HepG2 (cell line): ENCODE data around the gene SLC36A1. TPM values are rescaled to one million over a fixed set of nuclear protein-coding genes. Genes with fewer than 3 reads are reported as not detected.

ENCODE experiments used
- ATAC-seq: fragments of 200-7000 bp; cut with Tn5 transposase; 3 replicates; pipeline ENCODE4 v1.9.1; 2020; ENCODE audit warnings: mild to moderate bottlenecking, moderate library complexity
- BruUV-seq: library from RNA; stranded (reverse); fragments of 400-500 nt; replicated peaks from 2 replicates; lab custom pipeline; 2021; lab: Mats Ljungman, UMichigan
- CTCF ChIA-PET: fragments of 300-600 bp; formaldehyde crosslinking; extraction: SDS; loops from one replicate; lab custom pipeline; 2021; ENCODE audit warnings: low total read pairs, inconsistent platforms, low intra/inter-chr PET ratio; lab: Yijun Ruan, JAX
- POLR2A ChIA-PET: fragments of 350-600 bp; sonication (Branson Sonifier 250); formaldehyde crosslinking; loops from one replicate; lab custom pipeline; 2020; ENCODE audit warnings: antibody characterized with exemption, inconsistent platforms; lab: Yijun Ruan, JAX
- DNase-seq: peaks from one replicate; pipeline ENCODE4 v3.0.0-alpha.2; 2015; ENCODE audit warnings: low spot score
- FAIRE-seq: peaks from 3 replicates; lab custom pipeline; 2011; peaks lifted over from hg19 to GRCh38; lab: Jason Lieb, UNC
- H2AFZ ChIP-seq: one replicate; pipeline ENCODE4 v1.6.1; 2011; ENCODE audit warnings: low read length, inconsistent platforms
- H3K27ac ChIP-seq: fragments of 300-600 bp; 3 replicates; pipeline ENCODE4 v1.8.0; 2011; ENCODE audit warnings: mixed run types, mild to moderate bottlenecking, mixed read lengths, low read length, inconsistent platforms; ENCODE audit not compliant: insufficient read depth; ENCODE audit errors: extremely low read length
- H3K27me3 ChIP-seq, 2 experiments: fragments of 200-600 bp in 1 of 2; 2 replicates in 1 of 2; 3 replicates in 1 of 2; pipeline versions ENCODE4 v1.6.0 to v1.8.0; 2011; ENCODE audit warnings: low read length in 2 of 2, mild to moderate bottlenecking in 2 of 2, moderate library complexity in 2 of 2, inconsistent platforms in 1 of 2; ENCODE audit not compliant: insufficient read depth in 2 of 2, control insufficient read depth in 1 of 2
- H3K36me3 ChIP-seq, 2 experiments: fragments of 200-600 bp in 1 of 2; replicated peaks in 1 of 2; 2 replicates in 1 of 2; 3 replicates in 1 of 2; pipeline versions ENCODE4 v1.5.1 to v1.8.0; 2011; ENCODE audit warnings: low read length in 2 of 2, inconsistent platforms in 1 of 2; ENCODE audit not compliant: insufficient read depth in 2 of 2, control insufficient read depth in 1 of 2
- H3K4me1 ChIP-seq: 2 replicates; pipeline ENCODE4 v1.5.1; 2012; ENCODE audit warnings: low read length, inconsistent platforms; ENCODE audit not compliant: insufficient read depth
- H3K4me2 ChIP-seq: 2 replicates; pipeline ENCODE4 v1.6.0; 2011; ENCODE audit warnings: low read depth, low read length, inconsistent platforms
- H3K4me3 ChIP-seq, 3 experiments: fragments of 200-600 bp in 1 of 3; sonication (generic), shearing (Covaris generic) in 1 of 3; replicated peaks in 1 of 3; 2 replicates each; pipeline ENCODE4 v1.5.1; 2011 to 2016; ENCODE audit warnings: low read length in 3 of 3, inconsistent platforms in 2 of 3, low read depth in 2 of 3, mild to moderate bottlenecking in 2 of 3, control low read depth in 1 of 3, mixed read lengths in 1 of 3; ENCODE audit not compliant: insufficient read depth in 1 of 3
- H3K79me2 ChIP-seq: one replicate; pipeline ENCODE4 v1.6.1; 2011; ENCODE audit warnings: low read length, inconsistent platforms; ENCODE audit not compliant: insufficient read depth
- H3K9ac ChIP-seq: 2 replicates; pipeline ENCODE4 v1.6.0; 2011; ENCODE audit warnings: mild to moderate bottlenecking, low read depth, low read length, inconsistent platforms; ENCODE audit not compliant: insufficient read depth
- H3K9me3 ChIP-seq: 2 replicates; pipeline ENCODE4 v1.5.1; 2012; ENCODE audit warnings: mild to moderate bottlenecking, low read length
- H4K20me1 ChIP-seq: 2 replicates; pipeline ENCODE4 v1.6.0; 2011; ENCODE audit warnings: inconsistent platforms, mild to moderate bottlenecking, low read length, moderate library complexity; ENCODE audit not compliant: insufficient read depth
- CTCF ChIP-seq: sonication (generic); formaldehyde crosslinking; IDR thresholded peaks from 2 replicates; pipeline ENCODE4 v1.5.0; 2020; ENCODE audit warnings: mild to moderate bottlenecking, missing genetic modification reagents, moderate library complexity
- NAIF1 ChIP-seq: sonication (generic); formaldehyde crosslinking; IDR thresholded peaks from 2 replicates; pipeline ENCODE4 v1.5.0; 2020; ENCODE audit warnings: mild to moderate bottlenecking, missing genetic modification reagents, borderline replicate concordance
- RAD21 ChIP-seq: fragments of 450-650 bp; formaldehyde crosslinking; IDR thresholded peaks from 2 replicates; pipeline ENCODE4 v1.5.0; 2020; ENCODE audit warnings: mild to moderate bottlenecking
- SMC3 ChIP-seq: IDR thresholded peaks from 2 replicates; pipeline ENCODE4 v1.6.1; 2011; ENCODE audit warnings: low read length, improper control_type of control experiment
- SRY ChIP-seq: sonication (generic); formaldehyde crosslinking; IDR thresholded peaks from 2 replicates; pipeline ENCODE4 v1.8.0; 2022; ENCODE audit warnings: mild to moderate bottlenecking, missing genetic modification reagents
- STAG1 ChIP-seq: sonication (generic); formaldehyde crosslinking; IDR thresholded peaks from 2 replicates; pipeline ENCODE4 v1.4.0; 2020; ENCODE audit warnings: missing genetic modification reagents
- WGBS: methylation state at CpG from one replicate; pipeline ENCODE4 v1.1.6; 2017; ENCODE audit warnings: low lambda C conversion rate; 5-methylcytosine and 5-hydroxymethylcytosine counted together
- in situ Hi-C: cut with HindIII; loops from 2 replicates; pipeline ENCODE4 v1.10.0; 2017; ENCODE audit warnings: low pct_unique_long_range_greater_than_20kb; ENCODE audit not compliant: extremely low pct_ligation_motif_present
- intact Hi-C: fragments of 100-400 bp; cut with micrococcal nuclease; formaldehyde crosslinking; loops from one replicate; pipeline ENCODE4 v1.10.0; 2022; ENCODE audit not compliant: unreplicated experiment
- polyA plus RNA-seq, 8 experiments: library from polyadenylated mRNA; depleted of rRNA in 3 of 8; stranded (reverse) in 7 of 8; unstranded in 1 of 8; fragments of >200 nt; fragmentation: Illumina TruSeq in 4 of 8; extraction: Trizol in 4 of 8; gene quantifications; 2 replicates each; pipeline versions ENCODE4 v1.2.1 to v1.2.3, GENCODE V29; 2011 to 2016; ENCODE audit warnings: low read depth in 4 of 8, missing spikeins in 1 of 8, mixed read lengths in 1 of 8; ENCODE audit not compliant: insufficient read depth in 1 of 8
- total RNA-seq, 5 experiments: library from RNA; depleted of rRNA; stranded (reverse); fragments of >200 nt; fragmentation: Illumina TruSeq; extraction: Trizol; gene quantifications; 2 replicates each; pipeline ENCODE4 v1.2.3, GENCODE V29; 2016; ENCODE audit warnings: low read depth in 1 of 5
- TF ChIP-seq, protein P1 (sequence below): sonication (generic); formaldehyde crosslinking; IDR thresholded peaks from 2 replicates; pipeline ENCODE4 v1.4.0; 2020; ENCODE audit warnings: missing genetic modification reagents

Gene SLC36A1
- total and polyA plus RNA-seq, 2 of the 13 experiments (the other 11 are each of a cell fraction or from before 2014, with no cell fraction given), result 8.0 to 8.9 TPM

GRCh38 chr5:151463137-151464029 lies 16.0 kb downstream of the SLC36A1 start:
- no TSS peak for BruUV-seq
- Histone ChIP-seq H4K20me1 (no peaks in the 10 kb centered on the region), H3K4me3 (no peak overlapping the region), H3K9ac (no peak overlapping the region), H3K79me2 (no peaks in the 10 kb centered on the region), H3K27ac (no peak overlapping the region)
- DNase-seq, result peak; percentile 33
- TF ChIP-seq NAIF1 (CRISPR knock-in tag) (no peak), RAD21 (CRISPR knock-in tag) (peak; percentile 45; the same call in 1 of the 2 replicates), SMC3 (peak; percentile 84), CTCF (CRISPR knock-in tag) (peak; percentile 67), STAG1 (CRISPR knock-in tag) (peak; percentile 54), SRY (CRISPR knock-in tag) (no peak)
- TF ChIP-seq, protein P1, sequence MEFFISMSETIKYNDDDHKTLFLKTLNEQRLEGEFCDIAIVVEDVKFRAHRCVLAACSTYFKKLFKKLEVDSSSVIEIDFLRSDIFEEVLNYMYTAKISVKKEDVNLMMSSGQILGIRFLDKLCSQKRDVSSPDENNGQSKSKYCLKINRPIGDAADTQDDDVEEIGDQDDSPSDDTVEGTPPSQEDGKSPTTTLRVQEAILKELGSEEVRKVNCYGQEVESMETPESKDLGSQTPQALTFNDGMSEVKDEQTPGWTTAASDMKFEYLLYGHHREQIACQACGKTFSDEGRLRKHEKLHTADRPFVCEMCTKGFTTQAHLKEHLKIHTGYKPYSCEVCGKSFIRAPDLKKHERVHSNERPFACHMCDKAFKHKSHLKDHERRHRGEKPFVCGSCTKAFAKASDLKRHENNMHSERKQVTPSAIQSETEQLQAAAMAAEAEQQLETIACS (CRISPR knock-in tag), result no peak
- TF ChIP-seq, all 625 proteins: peak for 4
- H3K4me2 ChIP-seq, result no peak overlapping the region
- no peaks in the 10 kb centered on the region for H3K4me1 ChIP-seq
- H3K27me3 ChIP-seq, result no peaks in the 10 kb centered on the region
- POLR2A ChIA-PET, result no interaction called here
- CTCF ChIA-PET, result interaction anchor here (1.0 to 1.9 kb wide), 3 partner anchors 16 to 79 kb away, joined by 3 to 31 read pairs (median 4); partner anchors contain the start of gene SLC36A1
- in situ Hi-C loops, result no loop called here
- ATAC-seq (peak; percentile 77), FAIRE-seq (peak; percentile 73)
- H3K36me3 ChIP-seq, result peaks cover 9 to 25% of the 10 kb centered on the region in 2 experiments; a peak in 4 of 5 replicates
- no peaks in the 10 kb centered on the region for H3K9me3 ChIP-seq
- 56% methylated on average over 5 of the region's 5 CpGs for WGBS
- intact Hi-C loops, result loop anchor here (1.0 kb wide), 1 partner anchor 16 kb away; the partner anchor contains the start of gene SLC36A1
- no peak overlapping the region for H2AFZ ChIP-seq
